RPMI8226 (cell line): Measurements from ENCODE around the gene NKX1-1.

Experiments
- DNase-seq: peaks from one replicate; pipeline ENCODE4 v3.0.0-alpha.2; 2015

NKX1-1 gene

GRCh38 chr4:1370321-1371124 is 35.7 kb downstream of the NKX1-1 start:
- no peak for DNase-seq

GRCh38 chr4:1369479-1370079 is 36.7 kb downstream of the NKX1-1 start:
- no peak for DNase-seq

GRCh38 chr4:1369091-1369450 is 37.2 kb downstream of the NKX1-1 start:
- DNase-seq: no peak

GRCh38 chr4:1368421-1369090 is 37.7 kb downstream of the NKX1-1 start:
- no peak for DNase-seq

GRCh38 chr4:1367936-1368289 is 38.3 kb downstream of the NKX1-1 start:
- no peak for DNase-seq

- no peak for DNase-seq
Observed at GRCh38 chr4:1367230-1367935, 38.9 kb downstream of the NKX1-1 start.

GRCh38 chr4:1366371-1367229 is 39.6 kb downstream of the NKX1-1 start:
- no peak for DNase-seq

- DNase-seq: peak; percentile 52
Observed at GRCh38 chr4:1365271-1366178, 40.7 kb downstream of the NKX1-1 start.

GRCh38 chr4:1364748-1365147 is 41.5 kb downstream of the NKX1-1 start:
- no peak for DNase-seq

- DNase-seq: no peak
Observed at GRCh38 chr4:1364217-1364616, 42.0 kb downstream of the NKX1-1 start.

GRCh38 chr4:1363513-1363912 is 42.7 kb downstream of the NKX1-1 start:
- DNase-seq: no peak

- no peak for DNase-seq
Observed at GRCh38 chr4:1362521-1362920, 43.7 kb downstream of the NKX1-1 start.

- DNase-seq: no peak
Observed at GRCh38 chr4:1362046-1362445, 44.2 kb downstream of the NKX1-1 start.

- DNase-seq: no peak
Observed at GRCh38 chr4:1361431-1361830, 44.8 kb downstream of the NKX1-1 start.

- no peak for DNase-seq
Observed at GRCh38 chr4:1360423-1361283, 45.6 kb downstream of the NKX1-1 start.

- DNase-seq: no peak
Observed at GRCh38 chr4:1359976-1360375, 46.3 kb downstream of the NKX1-1 start.

GRCh38 chr4:1359144-1359501 is 47.1 kb downstream of the NKX1-1 start:
- no peak for DNase-seq

GRCh38 chr4:1358421-1359143 is 47.7 kb downstream of the NKX1-1 start:
- no peak for DNase-seq

GRCh38 chr4:1357356-1358248 is 48.6 kb downstream of the NKX1-1 start:
- no peak for DNase-seq
